Body of pancreas (tissue), 4 donors: ENCODE data around the gene ST3GAL6.

Source experiments
- POLR2A ChIP-seq, 3 donors: fragments of 450-650 bp; IDR thresholded peaks; one replicate each; pipeline ENCODE4 v1.6.1; 2016; ENCODE audit warnings: antibody characterized with exemption in 3 of 3, mild to moderate bottlenecking in 2 of 3
- TF ChIP-seq, protein P1 (sequence below), 7 experiments: fragments of 450-650 bp in 4 of 7; fragments of 200-600 bp in 3 of 7; sonication (generic) in 3 of 7; IDR thresholded peaks; one replicate each; pipeline ENCODE4 v1.5.1; 2016 to 2019; ENCODE audit warnings: antibody characterized with exemption in 7 of 7

DNA sequence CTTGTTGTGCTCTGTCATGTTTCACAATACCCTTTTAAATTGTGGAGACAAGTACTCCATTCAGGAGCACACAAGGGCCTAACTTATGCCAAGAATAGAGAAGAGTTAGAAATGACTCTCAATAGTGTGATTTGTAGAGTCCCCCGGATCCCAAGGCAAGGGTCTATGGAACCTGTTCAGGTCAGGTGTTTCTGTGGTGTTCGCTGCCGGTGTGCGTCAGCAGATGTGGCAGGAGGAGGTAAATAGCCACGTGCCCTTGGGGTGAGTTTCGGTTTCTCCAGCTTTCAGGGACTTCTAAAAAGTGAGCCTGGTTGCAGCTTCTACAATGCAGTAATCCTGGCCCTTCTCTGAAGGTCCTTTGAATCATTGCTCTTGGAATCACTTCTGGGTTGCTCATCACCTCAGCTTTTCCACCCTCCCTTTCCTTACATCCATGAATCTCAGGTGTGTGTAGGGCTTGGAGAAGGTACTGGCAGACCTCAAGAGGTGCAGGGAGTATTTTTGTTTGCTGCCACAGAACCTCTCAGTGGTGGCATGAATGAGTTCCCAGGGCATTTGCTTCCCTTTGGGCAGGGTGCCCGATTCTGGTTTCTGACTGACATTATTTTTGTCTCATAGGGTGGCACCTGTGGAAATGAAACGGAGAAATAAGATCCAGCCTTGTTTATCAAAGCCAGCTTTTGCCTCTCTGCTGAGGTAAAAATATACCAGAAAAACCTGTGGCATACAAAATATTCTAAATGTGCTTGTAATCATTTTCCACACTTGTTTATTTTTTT is 7.3 kb downstream of the ST3GAL6 start:
- TF ChIP-seq, protein P1, sequence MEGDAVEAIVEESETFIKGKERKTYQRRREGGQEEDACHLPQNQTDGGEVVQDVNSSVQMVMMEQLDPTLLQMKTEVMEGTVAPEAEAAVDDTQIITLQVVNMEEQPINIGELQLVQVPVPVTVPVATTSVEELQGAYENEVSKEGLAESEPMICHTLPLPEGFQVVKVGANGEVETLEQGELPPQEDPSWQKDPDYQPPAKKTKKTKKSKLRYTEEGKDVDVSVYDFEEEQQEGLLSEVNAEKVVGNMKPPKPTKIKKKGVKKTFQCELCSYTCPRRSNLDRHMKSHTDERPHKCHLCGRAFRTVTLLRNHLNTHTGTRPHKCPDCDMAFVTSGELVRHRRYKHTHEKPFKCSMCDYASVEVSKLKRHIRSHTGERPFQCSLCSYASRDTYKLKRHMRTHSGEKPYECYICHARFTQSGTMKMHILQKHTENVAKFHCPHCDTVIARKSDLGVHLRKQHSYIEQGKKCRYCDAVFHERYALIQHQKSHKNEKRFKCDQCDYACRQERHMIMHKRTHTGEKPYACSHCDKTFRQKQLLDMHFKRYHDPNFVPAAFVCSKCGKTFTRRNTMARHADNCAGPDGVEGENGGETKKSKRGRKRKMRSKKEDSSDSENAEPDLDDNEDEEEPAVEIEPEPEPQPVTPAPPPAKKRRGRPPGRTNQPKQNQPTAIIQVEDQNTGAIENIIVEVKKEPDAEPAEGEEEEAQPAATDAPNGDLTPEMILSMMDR (IDR thresholded peaks at IDR 0.05), result no peak
- TF ChIP-seq POLR2A (IDR thresholded peaks at IDR 0.05), result peak in 1 of 3 donors; percentile 21
